T-cell (primary cell): ENCODE measurements around the gene ATAD2B. TPM values are rescaled to one million over a fixed set of nuclear protein-coding genes. Genes with fewer than 3 reads are reported as not detected.
A peak's percentile ranks its signal among the peaks of the same experiment; 100 is the strongest.

Experiments
- ATAC-seq, 4 experiments: fragments of 200-7000 bp in 3 of 4; fragments of 150-1000 bp in 1 of 4; cut with Tn5 transposase; replicated peaks in 1 of 4; 1 replicate in 3 of 4; 2 replicates in 1 of 4; pipeline ENCODE4 v1.10.0; 2021; ENCODE audit warnings: moderate library complexity in 3 of 4, mild to moderate bottlenecking in 2 of 4, moderate number of reproducible peaks in 1 of 4
- CTCF ChIA-PET, 2 donors: fragments of 300-600 bp; sonication (Branson Sonifier 250); formaldehyde crosslinking; loops; one replicate each; lab custom pipeline; 2022; ENCODE audit warnings: antibody characterized with exemption in 2 of 2; lab: Charles Lee
- POLR2A ChIA-PET, 2 donors: fragments of 300-600 bp; sonication (Branson Sonifier 250); formaldehyde crosslinking; loops; one replicate each; lab custom pipeline; 2022; ENCODE audit warnings: antibody characterized with exemption in 2 of 2; lab: Charles Lee
- DNase-seq, 35 experiments: peaks; one replicate each; pipeline versions ENCODE4 v3.0.0 to v3.0.0-alpha.2; 2013 to 2023
- H3K27ac ChIP-seq: one replicate; pipeline ENCODE4 v1.5.1; 2013; ENCODE audit warnings: low read length
- H3K27me3 ChIP-seq, 2 experiments: replicated peaks in 1 of 2; 1 replicate in 1 of 2; 2 replicates in 1 of 2; pipeline versions ENCODE4 v1.6.1 to v1.7.0; 2013; ENCODE audit warnings: low read length in 1 of 2, mixed read lengths in 1 of 2; ENCODE audit not compliant: control insufficient read depth in 2 of 2, insufficient read depth in 2 of 2; ENCODE audit errors: extremely low read depth in 1 of 2
- H3K36me3 ChIP-seq, 2 donors: 1 replicate in 1 of 2; 2 replicates in 1 of 2; pipeline versions ENCODE4 v1.6.1 to v1.7.0; 2013; ENCODE audit warnings: low read length in 1 of 2; ENCODE audit not compliant: control insufficient read depth in 2 of 2, insufficient read depth in 1 of 2; ENCODE audit errors: extremely low read depth in 1 of 2
- H3K4me1 ChIP-seq, 2 experiments: 1 replicate in 1 of 2; 2 replicates in 1 of 2; pipeline versions ENCODE4 v1.6.1 to v1.7.0; 2013; ENCODE audit warnings: low read length in 2 of 2, mixed read lengths in 1 of 2; ENCODE audit not compliant: insufficient read depth in 2 of 2, control insufficient read depth in 1 of 2; ENCODE audit errors: extremely low read depth in 1 of 2
- H3K4me3 ChIP-seq, 2 donors: 1 replicate in 1 of 2; 2 replicates in 1 of 2; pipeline versions ENCODE4 v1.5.1 to v1.7.0; 2013; ENCODE audit warnings: mild to moderate bottlenecking in 2 of 2, low read length in 1 of 2, moderate library complexity in 1 of 2; ENCODE audit not compliant: control insufficient read depth in 1 of 2; ENCODE audit errors: extremely low read depth in 1 of 2
- H3K9me3 ChIP-seq: 2 replicates; pipeline ENCODE4 v1.7.0; 2013
- H3K27ac Mint-ChIP-seq, 2 donors: one replicate each; pipeline ENCODE4 v1.8.0; 2020 to 2021; ENCODE audit warnings: mild to moderate bottlenecking in 2 of 2, mixed read lengths in 2 of 2
- H3K27me3 Mint-ChIP-seq, 2 donors: one replicate each; pipeline ENCODE4 v1.8.0; 2021 to 2022; ENCODE audit warnings: mixed read lengths in 2 of 2
- H3K36me3 Mint-ChIP-seq: one replicate; pipeline ENCODE4 v1.8.0; 2021; ENCODE audit warnings: mixed read lengths
- H3K4me1 Mint-ChIP-seq, 3 donors: one replicate each; pipeline ENCODE4 v1.8.0; 2020 to 2022; ENCODE audit warnings: mixed read lengths in 3 of 3, mild to moderate bottlenecking in 1 of 3
- H3K4me3 Mint-ChIP-seq, 3 donors: one replicate each; pipeline ENCODE4 v1.8.0; 2020 to 2022; ENCODE audit warnings: mild to moderate bottlenecking in 3 of 3, mixed read lengths in 3 of 3, moderate library complexity in 3 of 3
- H3K9me3 Mint-ChIP-seq, 3 donors: one replicate each; pipeline ENCODE4 v1.8.0; 2020 to 2022; ENCODE audit warnings: mixed read lengths in 3 of 3
- WGBS: methylation state at CpG from one replicate; pipeline ENCODE4 v1.1.5; 2013; ENCODE audit warnings: missing lambda C conversion rate; ENCODE audit not compliant: insufficient coverage; 5-methylcytosine and 5-hydroxymethylcytosine counted together
- total RNA-seq, 35 experiments: library from RNA in 6 of 35; stranded (reverse) in 6 of 35; fragments of 120-200 nt in 1 of 35; gene quantifications; one replicate each; pipeline versions ENCODE4 v1.2.1 to v1.2.4 and lab custom pipeline; 2013 to 2026

The ATAD2B gene
- total RNA-seq, 5 donors from 2014 or later (not counting 1 experiment from before 2014, with no cell fraction given) = 33.9 to 49.3 (median 40.6) TPM

GRCh38 chr2:23813438-23813837 is 113.5 kb downstream of the ATAD2B start:
- peaks cover 37% of the 10 kb centered on the region for H3K36me3 Mint-ChIP-seq
- H3K27ac ChIP-seq = no peak overlapping the region
- ATAC-seq = no peak
- no peak overlapping the region for H3K4me3 Mint-ChIP-seq
- H3K27ac Mint-ChIP-seq = no peak overlapping the region
- ChIA-PET CTCF (no interaction called here), POLR2A (no interaction called here)
- no peaks in the 10 kb centered on the region for H3K27me3 ChIP-seq
- no peaks in the 10 kb centered on the region for H3K9me3 ChIP-seq
- no peaks in the 10 kb centered on the region for H3K4me1 Mint-ChIP-seq
- no peak overlapping the region for H3K4me3 ChIP-seq
- peaks cover 0 to 22% of the 10 kb centered on the region in 2 donors for H3K36me3 ChIP-seq
- no peaks in the 10 kb centered on the region for H3K27me3 Mint-ChIP-seq
- no peaks in the 10 kb centered on the region for H3K4me1 ChIP-seq
- no CpG with 5 or more reads among the region's 2 CpGs for WGBS
- DNase-seq = no peak
- H3K9me3 Mint-ChIP-seq = no peaks in the 10 kb centered on the region

DNA sequence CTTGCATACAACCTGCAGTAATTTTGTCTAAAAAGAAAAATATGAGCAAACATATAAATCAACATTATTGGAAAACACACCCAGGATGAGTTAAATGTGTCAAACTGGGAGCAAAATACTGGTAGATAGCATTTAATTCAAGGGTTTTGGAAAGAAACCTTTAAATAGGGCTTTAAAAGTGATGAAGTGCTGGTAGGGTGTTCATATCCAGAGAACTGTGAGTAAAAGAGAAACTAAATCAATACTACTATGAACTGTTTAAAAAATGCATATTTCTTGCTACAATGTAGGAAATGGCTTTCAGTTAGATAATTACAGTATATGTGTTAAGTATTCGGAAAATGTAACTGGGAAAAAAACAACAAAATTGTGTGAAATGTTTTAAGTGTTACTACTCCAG is 117.8 kb downstream of the ATAD2B start:
- H3K27ac ChIP-seq = no peak overlapping the region
- H3K27me3 ChIP-seq = no peaks in the 10 kb centered on the region
- POLR2A ChIA-PET = no interaction called here
- H3K27ac Mint-ChIP-seq = no peak overlapping the region
- CTCF ChIA-PET = no interaction called here
- H3K4me1 ChIP-seq = no peaks in the 10 kb centered on the region
- no peak overlapping the region for H3K4me3 Mint-ChIP-seq
- no peaks in the 10 kb centered on the region for H3K9me3 Mint-ChIP-seq
- no peak for DNase-seq
- no peaks in the 10 kb centered on the region for H3K9me3 ChIP-seq
- H3K36me3 ChIP-seq = peaks cover 0 to 13% of the 10 kb centered on the region in 2 donors
- no peaks in the 10 kb centered on the region for H3K27me3 Mint-ChIP-seq
- no peak overlapping the region for H3K4me3 ChIP-seq
- no CpG with 5 or more reads among the region's 1 CpG for WGBS
- ATAC-seq = no peak
- no peaks in the 10 kb centered on the region for H3K4me1 Mint-ChIP-seq
- H3K36me3 Mint-ChIP-seq = peaks cover 38% of the 10 kb centered on the region

DNA sequence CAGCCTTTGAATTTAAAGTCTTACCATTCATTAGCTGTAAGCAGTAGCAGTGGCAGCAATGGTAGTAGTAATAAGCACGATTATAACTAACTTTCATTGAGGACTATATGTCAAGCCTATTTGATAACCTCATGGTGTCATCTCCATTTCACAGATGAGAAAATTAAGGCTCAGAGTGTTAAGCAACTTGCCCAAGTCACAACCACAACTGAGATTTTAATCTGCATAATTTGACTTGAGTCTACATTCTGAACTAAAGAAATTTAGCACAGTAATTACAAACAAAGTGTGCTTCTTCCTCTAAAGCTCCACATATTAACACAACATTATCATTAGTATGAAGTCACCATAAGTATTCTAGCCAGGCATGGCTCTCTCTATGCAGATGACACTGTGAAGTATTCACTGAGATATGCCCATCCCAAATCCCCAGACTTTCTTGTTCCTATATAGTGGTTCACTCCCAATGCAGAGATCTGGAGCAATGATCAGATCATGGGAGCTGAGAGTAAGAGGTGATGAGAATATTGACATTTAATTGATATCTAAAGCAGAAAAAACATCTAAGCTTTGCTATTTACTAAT is 120.2 kb downstream of the ATAD2B start:
- Mint-ChIP-seq H3K9me3 (no peaks in the 10 kb centered on the region), H3K27me3 (no peaks in the 10 kb centered on the region), H3K36me3 (peaks cover 33% of the 10 kb centered on the region), H3K4me1 (no peaks in the 10 kb centered on the region), H3K4me3 (no peak overlapping the region), H3K27ac (no peak overlapping the region)
- Histone ChIP-seq H3K36me3 (peaks cover 0 to 11% of the 10 kb centered on the region in 2 donors), H3K27ac (no peak overlapping the region), H3K4me3 (no peak overlapping the region), H3K27me3 (no peaks in the 10 kb centered on the region), H3K9me3 (no peaks in the 10 kb centered on the region), H3K4me1 (no peaks in the 10 kb centered on the region)
- ChIA-PET POLR2A (no interaction called here), CTCF (no interaction called here)
- DNase-seq = no peak
- no CpG with 5 or more reads among the region's 1 CpG for WGBS
- no peak for ATAC-seq

DNA sequence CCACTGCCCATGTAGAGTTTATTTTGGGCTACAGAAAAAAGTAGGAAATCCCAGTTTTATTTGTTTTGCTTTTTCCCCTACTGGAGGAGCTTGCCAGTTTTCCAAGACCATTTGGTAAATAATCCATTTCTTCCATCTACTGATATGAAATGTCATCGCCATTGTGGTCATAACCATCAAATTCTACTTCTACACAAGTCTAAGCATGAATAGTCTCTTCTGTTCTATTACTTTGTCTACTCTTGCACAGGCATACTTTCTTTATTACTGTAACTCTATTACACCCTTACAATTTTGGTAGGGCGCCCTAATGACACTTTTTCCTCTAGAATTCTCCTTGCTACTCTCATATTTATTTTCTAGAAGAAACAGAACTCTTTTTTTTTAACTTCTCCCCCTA is 120.7 kb downstream of the ATAD2B start:
- no peak overlapping the region for H3K27ac Mint-ChIP-seq

DNA sequence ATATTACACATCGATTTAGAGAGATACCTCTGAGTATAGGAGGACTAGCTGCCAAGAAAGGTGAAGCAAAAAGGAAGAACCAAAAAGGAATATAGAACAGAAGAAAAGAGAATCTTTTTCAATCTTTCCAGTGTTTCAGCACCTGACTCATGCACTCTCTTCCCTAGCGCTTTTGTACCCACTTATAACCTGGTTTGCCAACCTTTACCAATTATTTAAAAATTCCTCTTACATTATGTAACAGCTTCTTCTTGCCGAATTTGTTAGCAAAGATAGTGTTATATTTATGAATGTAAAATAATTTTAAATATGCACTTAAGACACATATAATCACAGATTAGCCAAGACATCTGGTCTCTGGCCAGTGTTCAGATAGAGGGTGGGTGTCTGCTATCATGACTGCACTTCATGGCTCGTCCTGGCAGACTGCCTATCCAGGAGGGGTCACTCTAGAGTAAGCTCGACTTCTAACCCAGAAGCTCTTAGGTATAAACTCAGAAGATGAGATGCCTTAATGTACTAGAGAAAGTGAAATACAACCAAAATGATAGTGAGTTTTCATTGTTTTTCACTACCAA is 122.9 kb downstream of the ATAD2B start:
- Mint-ChIP-seq H3K4me3 (no peak overlapping the region), H3K27me3 (no peaks in the 10 kb centered on the region), H3K27ac (no peak overlapping the region), H3K36me3 (peaks cover 28% of the 10 kb centered on the region), H3K4me1 (no peaks in the 10 kb centered on the region), H3K9me3 (no peaks in the 10 kb centered on the region)
- no CpG with 5 or more reads among the region's 5 CpGs for WGBS
- H3K27me3 ChIP-seq = no peaks in the 10 kb centered on the region
- H3K9me3 ChIP-seq = no peaks in the 10 kb centered on the region
- ChIA-PET POLR2A (interaction anchor here in 1 of 2 donors (0.7 kb wide), 1 partner anchor 15 kb away, joined by 4 read pairs; no protein-coding TSS in a partner anchor), CTCF (no interaction called here)
- H3K36me3 ChIP-seq = peaks cover 0 to 6% of the 10 kb centered on the region in 2 donors
- DNase-seq = peak in 1 of 35 experiments; percentile 7
- no peaks in the 10 kb centered on the region for H3K4me1 ChIP-seq
- H3K27ac ChIP-seq = no peak overlapping the region
- peak in 1 of 4 experiments; percentile 32 for ATAC-seq
- H3K4me3 ChIP-seq = no peak overlapping the region

More for the DNA sequence above, 120.7 kb downstream of the ATAD2B start:
- 100% methylated on average over 1 of the region's 2 CpGs for WGBS
- Histone ChIP-seq H3K27ac (no peak overlapping the region), H3K4me1 (no peaks in the 10 kb centered on the region), H3K4me3 (no peak overlapping the region), H3K36me3 (peaks cover 0 to 10% of the 10 kb centered on the region in 2 donors), H3K9me3 (no peaks in the 10 kb centered on the region), H3K27me3 (no peaks in the 10 kb centered on the region)
- Mint-ChIP-seq H3K9me3 (no peaks in the 10 kb centered on the region), H3K27me3 (no peaks in the 10 kb centered on the region), H3K36me3 (peaks cover 33% of the 10 kb centered on the region), H3K4me1 (no peaks in the 10 kb centered on the region), H3K4me3 (no peak overlapping the region)
- ATAC-seq = no peak
- ChIA-PET POLR2A (no interaction called here), CTCF (interaction anchor here in 1 of 2 donors (0.6 kb wide), 1 partner anchor 171 kb away, joined by 3 read pairs; no protein-coding TSS in a partner anchor)
- no peak for DNase-seq

GRCh38 chr2:23803264-23803964 is 123.5 kb downstream of the ATAD2B start:
- no CpG with 5 or more reads among the region's 5 CpGs for WGBS
- DNase-seq = no peak
- ChIA-PET CTCF (no interaction called here), POLR2A (interaction anchor here in 1 of 2 donors (0.7 kb wide), 1 partner anchor 16 kb away, joined by 4 read pairs; no protein-coding TSS in a partner anchor)
- H3K9me3 Mint-ChIP-seq = no peaks in the 10 kb centered on the region
- peaks cover 0 to 6% of the 10 kb centered on the region in 2 donors for H3K36me3 ChIP-seq
- H3K4me3 ChIP-seq = no peak overlapping the region
- H3K27me3 ChIP-seq = no peaks in the 10 kb centered on the region
- peaks cover 29% of the 10 kb centered on the region for H3K36me3 Mint-ChIP-seq
- no peak overlapping the region for H3K4me3 Mint-ChIP-seq
- no peak for ATAC-seq
- H3K27me3 Mint-ChIP-seq = no peaks in the 10 kb centered on the region
- H3K27ac Mint-ChIP-seq = no peak overlapping the region
- H3K27ac ChIP-seq = no peak overlapping the region
- H3K4me1 ChIP-seq = no peaks in the 10 kb centered on the region
- no peaks in the 10 kb centered on the region for H3K9me3 ChIP-seq
- H3K4me1 Mint-ChIP-seq = no peaks in the 10 kb centered on the region
